ENCODE measurements around the gene L1TD1.

L1TD1 gene

GRCh38 chr1:62259551-62259950 lies 64.9 kb downstream of the L1TD1 start:
- no peak overlapping the region for H3K4me3 ChIP-seq (ENCODE audit: low read depth, low read length)
- DNase-seq (ENCODE audit: low read depth, low spot score): no peak
- TF ChIP-seq, protein P1, sequence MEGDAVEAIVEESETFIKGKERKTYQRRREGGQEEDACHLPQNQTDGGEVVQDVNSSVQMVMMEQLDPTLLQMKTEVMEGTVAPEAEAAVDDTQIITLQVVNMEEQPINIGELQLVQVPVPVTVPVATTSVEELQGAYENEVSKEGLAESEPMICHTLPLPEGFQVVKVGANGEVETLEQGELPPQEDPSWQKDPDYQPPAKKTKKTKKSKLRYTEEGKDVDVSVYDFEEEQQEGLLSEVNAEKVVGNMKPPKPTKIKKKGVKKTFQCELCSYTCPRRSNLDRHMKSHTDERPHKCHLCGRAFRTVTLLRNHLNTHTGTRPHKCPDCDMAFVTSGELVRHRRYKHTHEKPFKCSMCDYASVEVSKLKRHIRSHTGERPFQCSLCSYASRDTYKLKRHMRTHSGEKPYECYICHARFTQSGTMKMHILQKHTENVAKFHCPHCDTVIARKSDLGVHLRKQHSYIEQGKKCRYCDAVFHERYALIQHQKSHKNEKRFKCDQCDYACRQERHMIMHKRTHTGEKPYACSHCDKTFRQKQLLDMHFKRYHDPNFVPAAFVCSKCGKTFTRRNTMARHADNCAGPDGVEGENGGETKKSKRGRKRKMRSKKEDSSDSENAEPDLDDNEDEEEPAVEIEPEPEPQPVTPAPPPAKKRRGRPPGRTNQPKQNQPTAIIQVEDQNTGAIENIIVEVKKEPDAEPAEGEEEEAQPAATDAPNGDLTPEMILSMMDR (IDR thresholded peaks at IDR 0.05; ENCODE audit: low read depth, low read length): no peak
- in situ Hi-C loops (cut with HindIII; ENCODE audit: low sequenced_read_pairs): no loop called here

DNA sequence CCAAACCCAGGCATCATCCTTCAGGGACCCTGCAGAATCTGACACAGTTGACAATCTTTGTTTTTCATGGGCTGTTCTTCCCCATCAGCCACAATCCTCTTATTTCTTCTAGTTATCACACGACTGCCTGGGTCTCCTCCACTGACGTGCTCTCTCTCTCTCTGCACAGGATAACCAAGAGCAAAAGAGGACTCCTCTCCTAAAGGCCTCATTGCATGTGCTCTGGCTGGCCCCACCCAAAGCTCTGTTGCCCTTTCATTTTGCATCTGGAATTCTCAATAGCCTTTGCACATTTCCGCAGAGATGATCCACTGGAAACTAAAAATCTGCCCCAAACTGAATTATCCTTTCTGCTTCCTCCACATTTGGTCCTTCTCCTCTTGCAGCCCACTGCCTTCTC lies 66.0 kb downstream of the L1TD1 start:
- no peak overlapping the region for H3K4me3 ChIP-seq (ENCODE audit: low read depth, low read length)
- TF ChIP-seq, protein P1 (IDR thresholded peaks at IDR 0.05; ENCODE audit: low read depth, low read length): no peak
- in situ Hi-C loops (cut with HindIII; ENCODE audit: low sequenced_read_pairs): no loop called here
- DNase-seq (ENCODE audit: low read depth, low spot score): no peak
